Stimulated activated CD8-positive, alpha-beta memory T cell treated with anti-CD3 and anti-CD28 coated beads, Interleukin-15, amount 100 ng/mL, for 48 hours (primary cell): Measurements from ENCODE around the gene ZNF473.

Source experiments
- DNase-seq, 2 donors: peaks; one replicate each; pipeline ENCODE4 v3.0.0-alpha.2; 2020; ENCODE audit warnings: low read depth in 2 of 2

The ZNF473 gene

GRCh38 chr19:50025794-50026549, at the start of gene ZNF473:
ZNF473 (plus strand) TSS chr19:50026005; CDS start chr19:50031083, 5,078 bp downstream.
- DNase-seq = peak; percentile 82 to 85

- DNase-seq = no peak
Measured at GRCh38 chr19:49976496-49976895, 49.3 kb upstream of the ZNF473 start.

GRCh38 chr19:49977076-49977475, 48.7 kb upstream of the ZNF473 start:
- no peak for DNase-seq

- no peak for DNase-seq
Measured at GRCh38 chr19:49977881-49978280, 47.9 kb upstream of the ZNF473 start.

- DNase-seq = no peak
Measured at GRCh38 chr19:49978324-49978723, 47.5 kb upstream of the ZNF473 start.

- DNase-seq = no peak
Measured at GRCh38 chr19:49981603-49982593, 43.9 kb upstream of the ZNF473 start.

GRCh38 chr19:49983645-49984229, 42.1 kb upstream of the ZNF473 start:
- DNase-seq = peak; percentile 57 to 61

GRCh38 chr19:49984491-49984890, 41.3 kb upstream of the ZNF473 start:
- no peak for DNase-seq

- DNase-seq = no peak
Measured at GRCh38 chr19:49985871-49986270, 39.9 kb upstream of the ZNF473 start.

- DNase-seq = no peak
Measured at GRCh38 chr19:49986354-49986753, 39.5 kb upstream of the ZNF473 start.

- peak; percentile 61 to 62 for DNase-seq
Measured at GRCh38 chr19:49987159-49987698, 38.6 kb upstream of the ZNF473 start.

GRCh38 chr19:49988007-49988406, 37.8 kb upstream of the ZNF473 start:
- DNase-seq = no peak

- DNase-seq = peak in 1 of 2 donors; percentile 34
Measured at GRCh38 chr19:49988433-49988832, 37.4 kb upstream of the ZNF473 start.

- no peak for DNase-seq
Measured at GRCh38 chr19:49997709-49998108, 28.1 kb upstream of the ZNF473 start.

- no peak for DNase-seq
Measured at GRCh38 chr19:49999371-50000010, 26.3 kb upstream of the ZNF473 start.

GRCh38 chr19:50000038-50000840, 25.6 kb upstream of the ZNF473 start:
- DNase-seq = peak in 1 of 2 donors; percentile 34

GRCh38 chr19:50000841-50001557, 24.8 kb upstream of the ZNF473 start:
- DNase-seq = no peak

- no peak for DNase-seq
Measured at GRCh38 chr19:50001775-50002174, 24.0 kb upstream of the ZNF473 start.

- DNase-seq = no peak
Measured at GRCh38 chr19:50002386-50002960, 23.3 kb upstream of the ZNF473 start.
